Sigmoid colon (tissue), 4 donors: ENCODE measurements around the gene PRKCG.

Experiments
- CTCF ChIP-seq, 4 experiments: fragments of 450-650 bp in 3 of 4; fragments of 200-600 bp in 1 of 4; IDR thresholded peaks; one replicate each; pipeline ENCODE4 v1.5.1; 2016 to 2019; ENCODE audit warnings: antibody characterized with exemption in 4 of 4, mild to moderate bottlenecking in 3 of 4, moderate library complexity in 2 of 4
- POLR2A ChIP-seq, 2 donors: fragments of 450-650 bp; IDR thresholded peaks; one replicate each; pipeline ENCODE4 v1.6.1; 2016; ENCODE audit warnings: antibody characterized with exemption in 2 of 2, mild to moderate bottlenecking in 2 of 2, moderate library complexity in 2 of 2
- POLR2AphosphoS5 ChIP-seq, 4 donors: sonication (generic); formaldehyde crosslinking; IDR thresholded peaks; one replicate each; pipeline ENCODE4 v1.6.1; 2017; ENCODE audit warnings: antibody characterized with exemption in 4 of 4

GRCh38 chr19:53907193-53907581 is 25.2 kb downstream of the PRKCG start:
- no peak for TF ChIP-seq CTCF (IDR thresholded peaks at IDR 0.05)
- no peak for TF ChIP-seq POLR2A (IDR thresholded peaks at IDR 0.05)
- no peak for TF ChIP-seq POLR2AphosphoS5 (IDR thresholded peaks at IDR 0.05)
